Fibroblast of skin of left quadriceps (primary cell): Measurements from ENCODE around the gene GINM1.

Experiments used
- DNase-seq, 2 experiments: peaks; one replicate each; pipeline ENCODE4 v3.0.0-alpha.2; 2013; ENCODE audit warnings: low read depth in 2 of 2

GINM1 gene

GRCh38 chr6:149593408-149593807, 27.2 kb downstream of the GINM1 start:
- no peak for DNase-seq

GRCh38 chr6:149600508-149600907, 34.3 kb downstream of the GINM1 start:
- no peak for DNase-seq

- DNase-seq: no peak
Measured at GRCh38 chr6:149608381-149608982, 42.3 kb downstream of the GINM1 start.

GRCh38 chr6:149614337-149614736, 48.2 kb downstream of the GINM1 start:
- no peak for DNase-seq

- no peak for DNase-seq
Measured at GRCh38 chr6:149615805-149616204, 49.6 kb downstream of the GINM1 start.

- DNase-seq: no peak
Measured at GRCh38 chr6:149627672-149628071, 61.5 kb downstream of the GINM1 start.

GRCh38 chr6:149628875-149629510, 62.8 kb downstream of the GINM1 start:
- DNase-seq: no peak

GRCh38 chr6:149634315-149634714, 68.1 kb downstream of the GINM1 start:
- no peak for DNase-seq

GRCh38 chr6:149636124-149636523, 69.9 kb downstream of the GINM1 start:
- DNase-seq: peak; percentile 27 to 37
